ENCODE data around the gene ZBTB16. TPM values are rescaled to one million over a fixed set of nuclear protein-coding genes. Genes with fewer than 3 reads are reported as not detected.

Gene ZBTB16
- polyA plus RNA-seq, 1 donor (not counting 4 experiments of a cell fraction or from before 2014, with no cell fraction given): 0.18 TPM

- FAIRE-seq (no peak), DNase-seq (ENCODE audit: low read depth, low spot score) (no peak)
- H3K36me3 ChIP-seq (ENCODE audit: control insufficient read depth in 2 of 2, extremely low read depth in 1 of 2, insufficient read depth in 2 of 2, low read length in 2 of 2): no peaks in the 10 kb centered on the region
- dilution Hi-C loops (cut with MboI; ENCODE audit: extremely low pct_ligation_motif_present, low sequenced_read_pairs): loop anchor here (25.0 kb wide), 1 partner anchor 223 kb away; no protein-coding TSS in a partner anchor
- H2AFZ ChIP-seq (ENCODE audit: control insufficient read depth, low read length): no peak overlapping the region
- H3K4me2 ChIP-seq (ENCODE audit: control insufficient read depth, extremely low read depth, insufficient read depth, low read depth, low read length): no peak overlapping the region
- no peaks in the 10 kb centered on the region for H4K20me1 ChIP-seq (ENCODE audit: control insufficient read depth, extremely low read depth, insufficient read depth, low read length)
- no peaks in the 10 kb centered on the region for H3K79me2 ChIP-seq (ENCODE audit: control insufficient read depth, insufficient read depth, low read length)
- no peak for TF ChIP-seq CTCF (optimal IDR thresholded peaks at IDR 0.05 in 1 of 3, IDR thresholded peaks at IDR 0.05 in 1 of 3, conservative IDR thresholded peaks at IDR 0.05 in 1 of 3; ENCODE audit: extremely low read depth in 1 of 3, insufficient read depth in 2 of 3, low read length in 3 of 3)
- no peak for TF ChIP-seq EZH2 (IDR thresholded peaks at IDR 0.05; ENCODE audit: low read length)
- H3K9me1 ChIP-seq (ENCODE audit: control insufficient read depth, extremely low read depth, insufficient read depth, low read length): no peaks in the 10 kb centered on the region
- peaks cover 19% of the 10 kb centered on the region for H3K27me3 ChIP-seq (ENCODE audit: control insufficient read depth, extremely low read depth, insufficient read depth, low read length)
- H3K4me3 ChIP-seq (ENCODE audit: control insufficient read depth in 2 of 3, extremely low read depth in 1 of 3, insufficient read depth in 2 of 3, low read depth in 1 of 3, low read length in 3 of 3): no peak overlapping the region
- no peak overlapping the region for H3K9ac ChIP-seq (ENCODE audit: control insufficient read depth, extremely low read depth, insufficient read depth, low read length)
- H3K27ac ChIP-seq (ENCODE audit: control insufficient read depth, insufficient read depth, low read length): no peak overlapping the region
- H3K9me3 ChIP-seq (ENCODE audit: control insufficient read depth, low read depth, low read length): no peaks in the 10 kb centered on the region
- H3K4me1 ChIP-seq (ENCODE audit: control insufficient read depth, extremely low read depth, insufficient read depth, low read length): peaks cover 3% of the 10 kb centered on the region
These were observed 20.0 kb upstream of the ZBTB16 start for GRCh38 chr11:114039551-114039950.

- Histone ChIP-seq H3K9ac (ENCODE audit: control insufficient read depth, extremely low read depth, insufficient read depth, low read length) (no peak overlapping the region), H3K9me1 (ENCODE audit: control insufficient read depth, extremely low read depth, insufficient read depth, low read length) (no peaks in the 10 kb centered on the region), H3K27me3 (ENCODE audit: control insufficient read depth, extremely low read depth, insufficient read depth, low read length) (peaks cover 14% of the 10 kb centered on the region), H3K79me2 (ENCODE audit: control insufficient read depth, insufficient read depth, low read length) (no peaks in the 10 kb centered on the region), H3K27ac (ENCODE audit: control insufficient read depth, insufficient read depth, low read length) (no peak overlapping the region), H3K4me3 (ENCODE audit: control insufficient read depth in 2 of 3, extremely low read depth in 1 of 3, insufficient read depth in 2 of 3, low read depth in 1 of 3, low read length in 3 of 3) (no peak overlapping the region), H3K4me1 (ENCODE audit: control insufficient read depth, extremely low read depth, insufficient read depth, low read length) (peaks cover 3% of the 10 kb centered on the region), H3K36me3 (ENCODE audit: control insufficient read depth in 2 of 2, extremely low read depth in 1 of 2, insufficient read depth in 2 of 2, low read length in 2 of 2) (no peaks in the 10 kb centered on the region), H3K9me3 (ENCODE audit: control insufficient read depth, low read depth, low read length) (no peaks in the 10 kb centered on the region), H4K20me1 (ENCODE audit: control insufficient read depth, extremely low read depth, insufficient read depth, low read length) (no peaks in the 10 kb centered on the region), H3K4me2 (ENCODE audit: control insufficient read depth, extremely low read depth, insufficient read depth, low read depth, low read length) (peak overlapping the region; percentile 32), H2AFZ (ENCODE audit: control insufficient read depth, low read length) (no peak overlapping the region)
- no peak for DNase-seq (ENCODE audit: low read depth, low spot score)
- no peak for FAIRE-seq
- dilution Hi-C loops (cut with MboI; ENCODE audit: extremely low pct_ligation_motif_present, low sequenced_read_pairs): loop anchor here (25.0 kb wide), 1 partner anchor 222 kb away; no protein-coding TSS in a partner anchor
- TF ChIP-seq CTCF (optimal IDR thresholded peaks at IDR 0.05 in 1 of 3, IDR thresholded peaks at IDR 0.05 in 1 of 3, conservative IDR thresholded peaks at IDR 0.05 in 1 of 3; ENCODE audit: extremely low read depth in 1 of 3, insufficient read depth in 2 of 3, low read length in 3 of 3): no peak
- no peak for TF ChIP-seq EZH2 (IDR thresholded peaks at IDR 0.05; ENCODE audit: low read length)
These were observed 18.8 kb upstream of the ZBTB16 start for GRCh38 chr11:114040706-114041211.
